ENCODE results near the gene ZCCHC24. TPM values are rescaled to one million over a fixed set of nuclear protein-coding genes. Genes with fewer than 3 reads are reported as not detected.

The ZCCHC24 gene
- total and polyA plus RNA-seq, 2 of the 8 experiments (the other 6 are each of a cell fraction or from before 2014, with no cell fraction given), result 3.9 to 6.9 TPM

- Histone ChIP-seq H4K8ac (ENCODE audit: extremely low read depth, insufficient read depth, low read length) (0 out of 2 replicates have a peak overlapping the region, but pooled peaks have one; percentile 11), H2AK5ac (ENCODE audit: low read depth, low read length) (no peak overlapping the region), H3K9me3 (ENCODE audit: insufficient read depth in 2 of 2, low read depth in 1 of 2, low read length in 1 of 2) (no peaks in the 10 kb centered on the region), H2BK12ac (ENCODE audit: low read depth, low read length) (no peak overlapping the region), H3K14ac (ENCODE audit: insufficient read length) (no peak overlapping the region), H3K79me2 (ENCODE audit: control insufficient read depth in 1 of 2, insufficient read depth in 2 of 2, low read length in 2 of 2) (no peaks in the 10 kb centered on the region), H3K27ac (ENCODE audit: low read depth, low read length) (no peak overlapping the region), H3K56ac (replicated peaks; ENCODE audit: insufficient read length, low read depth, low read length) (no peak overlapping the region), H3K18ac (ENCODE audit: extremely low read depth, low read length) (peak overlapping the region; percentile 60), H2BK5ac (ENCODE audit: low read depth, low read length) (no peak overlapping the region), H3K9ac (replicated peaks in 1 of 4; ENCODE audit: extremely low read depth in 1 of 4, low read depth in 3 of 4, low read length in 3 of 4) (no peak overlapping the region; a peak in 3 of 7 replicates), H3K23ac (ENCODE audit: insufficient read length) (no peak overlapping the region), H3K4me2 (ENCODE audit: insufficient read depth in 1 of 2, low read depth in 2 of 2, low read length in 2 of 2) (peak overlapping the region; percentile 73 to 83), H4K5ac (ENCODE audit: insufficient read length, low read depth, low read length) (no peak overlapping the region), H2BK20ac (ENCODE audit: low read length) (no peak overlapping the region), H2AFZ (ENCODE audit: low read length) (no peak overlapping the region), H2BK120ac (replicated peaks; ENCODE audit: low read depth, low read length) (no peak overlapping the region), H4K91ac (replicated peaks; ENCODE audit: insufficient read length, low read length) (no peak overlapping the region), H3K4me3 (ENCODE audit: extremely low read depth in 1 of 4, insufficient read depth in 2 of 4, low read depth in 3 of 4, low read length in 4 of 4) (peak overlapping the region; percentile 49 to 62 (median 60)), H3K36me3 (ENCODE audit: control insufficient read depth in 2 of 4, insufficient read depth in 4 of 4, low read length in 3 of 4) (no peaks in the 10 kb centered on the region), H3K79me1 (ENCODE audit: low read depth, low read length) (no peaks in the 10 kb centered on the region), H2BK15ac (ENCODE audit: low read length) (no peak overlapping the region), H3K23me2 (ENCODE audit: low read depth, low read length) (peaks cover 20% of the 10 kb centered on the region), H3K27me3 (replicated peaks in 1 of 4; ENCODE audit: control insufficient read depth in 3 of 4, extremely low read depth in 1 of 4, insufficient read depth in 3 of 4, low read length in 3 of 4) (peaks cover 0 to 44% (median 30%) of the 10 kb centered on the region in 4 experiments; a peak in 6 of 7 replicates), H4K20me1 (replicated peaks in 1 of 2; ENCODE audit: control insufficient read depth in 1 of 2, insufficient read depth in 2 of 2, low read length in 2 of 2) (peaks cover 2 to 3% of the 10 kb centered on the region in 2 experiments), H3K4ac (replicated peaks; ENCODE audit: insufficient read length, low read depth, low read length) (no peak overlapping the region), H3K4me1 (replicated peaks in 1 of 4; ENCODE audit: control insufficient read depth in 3 of 4, insufficient read depth in 4 of 4, low read length in 3 of 4) (peaks cover 4 to 19% (median 8%) of the 10 kb centered on the region in 4 experiments; a peak in 5 of 7 replicates)
- no peak; a peak in 1 of 4 replicates for TF ChIP-seq SIN3A (conservative IDR thresholded peaks at IDR 0.05 in 1 of 2, IDR thresholded peaks at IDR 0.05 in 1 of 2; ENCODE audit: low read depth in 1 of 2, low read length in 2 of 2)
- no peak for TF ChIP-seq SP1 (IDR thresholded peaks at IDR 0.05; ENCODE audit: low read depth, low read length)
- TF ChIP-seq GABPA (IDR thresholded peaks at IDR 0.05; ENCODE audit: borderline replicate concordance, insufficient read depth, low read length), result no peak
- TF ChIP-seq ASH2L (IDR thresholded peaks at IDR 0.05; ENCODE audit: low read length), result peak; percentile 52
- TF ChIP-seq KDM4A (IDR thresholded peaks at IDR 0.05; ENCODE audit: low read depth, low read length, severe bottlenecking), result peak; percentile 90
- TF ChIP-seq SAP30 (IDR thresholded peaks at IDR 0.05; ENCODE audit: insufficient read depth, insufficient replicate concordance, low read length), result no peak
- TF ChIP-seq RBBP5 (IDR thresholded peaks at IDR 0.05; ENCODE audit: borderline replicate concordance, low read depth, low read length), result peak; percentile 15; the same call in 1 of the 2 replicates
- TF ChIP-seq CHD2 (IDR thresholded peaks at IDR 0.05; ENCODE audit: low read length), result no peak
- 8% methylated on average over 39 of the region's 44 CpGs; no CpG with 5 or more reads in 1 of the 2 experiments for WGBS, 2 experiments (ENCODE audit: extremely low coverage in 1 of 2, insufficient coverage in 1 of 2, insufficient read length in 1 of 2, insufficient replicate concordance in 2 of 2, low coverage in 1 of 2, low lambda C conversion rate in 2 of 2, missing lambda C conversion rate in 1 of 2)
- POLR2A ChIA-PET (ENCODE audit: partially characterized antibody), result interaction anchor here (0.6 to 1.4 kb wide), 11 partner anchors 9 to 122 kb away, joined by 3 to 6 read pairs (median 3); no protein-coding TSS in a partner anchor
- FAIRE-seq (no peak), DNase-seq (ENCODE audit: low read depth in 1 of 2, low spot score in 2 of 2) (peak in 1 of 2 experiments; percentile 78)
- CTCF ChIA-PET (ENCODE audit: partially characterized antibody), result interaction anchor here (0.7 to 2.5 kb wide), 13 partner anchors 9 to 78 kb away, joined by 3 to 11 read pairs (median 4); no protein-coding TSS in a partner anchor
Observed at GRCh38 chr10:79444199-79445119, 965 bp downstream of the ZCCHC24 start.
